ENCODE data around the gene GIPC1. TPM values are rescaled to one million over a fixed set of nuclear protein-coding genes. Genes with fewer than 3 reads are reported as not detected.

Gene GIPC1
- total and polyA plus RNA-seq, 2 of the 4 experiments (the other 2 are of a cell fraction): 74.2 to 133 TPM

DNA sequence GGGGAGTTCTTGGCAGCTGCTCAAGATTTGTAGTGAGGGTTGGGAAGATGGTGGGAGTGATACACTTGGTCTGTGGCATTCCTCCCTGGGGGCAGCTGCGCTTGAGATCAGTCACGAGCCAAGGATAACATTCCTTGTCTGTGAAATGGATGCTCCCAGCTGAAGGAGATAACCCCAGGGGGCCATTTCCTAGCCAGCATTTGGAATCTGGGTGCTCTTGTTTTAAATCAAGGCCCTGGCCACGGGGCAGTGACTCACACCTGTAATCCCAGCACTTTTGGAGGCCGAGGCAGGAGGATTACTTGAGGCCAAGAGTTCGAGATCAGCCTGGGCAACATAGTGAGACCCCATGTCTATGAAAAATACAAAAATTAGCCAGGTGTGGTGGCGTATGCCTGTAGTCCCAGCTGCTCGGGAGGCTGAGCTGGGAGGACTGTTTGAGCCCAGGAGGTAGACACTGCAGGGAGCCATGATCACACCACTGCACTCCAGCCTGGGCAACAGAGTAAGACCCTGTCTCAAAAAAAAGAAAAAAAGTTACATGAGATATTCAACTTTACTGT lies 58.3 kb downstream of the GIPC1 start:
- Histone ChIP-seq H2AK5ac (ENCODE audit: low read depth, low read length) (no peak overlapping the region), H2BK5ac (ENCODE audit: low read depth, low read length, poor library complexity, severe bottlenecking) (no peak overlapping the region), H3K27me3 (ENCODE audit: control insufficient read depth, insufficient read depth, low read length) (no peaks in the 10 kb centered on the region), H3K4me3 (ENCODE audit: insufficient read depth, low read depth, low read length) (no peak overlapping the region), H3K79me1 (ENCODE audit: low read depth in 1 of 2, low read length in 2 of 2) (peaks cover 26 to 79% of the 10 kb centered on the region in 2 experiments), H2BK120ac (ENCODE audit: low read depth, low read length) (no peak overlapping the region), H2AFZ (replicated peaks; ENCODE audit: low read length, poor library complexity) (no peak overlapping the region), H3K36me3 (ENCODE audit: control insufficient read depth, insufficient read depth, low read length) (peaks cover 14% of the 10 kb centered on the region), H3K4me1 (ENCODE audit: control insufficient read depth, insufficient read depth, low read length) (peaks cover 18% of the 10 kb centered on the region), H3K14ac (replicated peaks; ENCODE audit: low read depth, low read length) (no peak overlapping the region), H4K5ac (ENCODE audit: low read depth, low read length) (no peak overlapping the region), H3K9ac (ENCODE audit: low read depth, low read length) (no peak overlapping the region), H3K9me1 (ENCODE audit: insufficient read depth, low read length) (peaks cover 22% of the 10 kb centered on the region), H4K20me1 (ENCODE audit: insufficient read depth, low read length) (peaks cover 23% of the 10 kb centered on the region), H3K18ac (ENCODE audit: low read depth, low read length) (no peak overlapping the region), H3K4me2 (ENCODE audit: low read depth, low read length) (no peak overlapping the region), H2AK9ac (replicated peaks; ENCODE audit: low read depth, low read length, poor library complexity) (no peak overlapping the region), H2BK15ac (ENCODE audit: low read depth, low read length) (no peak overlapping the region), H3K56ac (ENCODE audit: extremely low read depth, insufficient read depth, low read length) (no peak overlapping the region), H3K4ac (ENCODE audit: low read depth, low read length) (no peak overlapping the region), H3K27ac (ENCODE audit: insufficient read depth, low read length) (no peak overlapping the region), H4K91ac (ENCODE audit: insufficient read depth, low read depth, low read length) (no peak overlapping the region), H3K9me3 (ENCODE audit: control insufficient read depth, insufficient read depth, low read length) (no peaks in the 10 kb centered on the region), H2BK20ac (ENCODE audit: low read depth, low read length) (no peak overlapping the region), H4K8ac (ENCODE audit: low read depth in 2 of 2, low read length in 2 of 2) (no peak overlapping the region), H3K23ac (ENCODE audit: low read depth, low read length) (no peak overlapping the region)
- in situ Hi-C loops (cut with MboI; ENCODE audit: low sequenced_read_pairs): no loop called here
- no peak for DNase-seq
- intact Hi-C loops (cut with micrococcal nuclease): no loop called here
- POLR2A ChIA-PET (ENCODE audit: unreplicated experiment): no interaction called here
- TF ChIP-seq FOS (IDR thresholded peaks at IDR 0.05; ENCODE audit: low read depth, low read length) (no peak), POLR2A (IDR thresholded peaks at IDR 0.05; ENCODE audit: low read depth, low read length) (no peak), MAFK (IDR thresholded peaks at IDR 0.05; ENCODE audit: low read depth, low read length) (no peak), SMC3 (IDR thresholded peaks at IDR 0.05; ENCODE audit: low read depth, low read length) (no peak), MAZ (IDR thresholded peaks at IDR 0.05; ENCODE audit: borderline replicate concordance, low read depth, low read length) (no peak), CHD1 (IDR thresholded peaks at IDR 0.05; ENCODE audit: low read depth, low read length) (no peak), BHLHE40 (IDR thresholded peaks at IDR 0.05; ENCODE audit: low read depth, low read length) (no peak), NFE2L2 (IDR thresholded peaks at IDR 0.05; ENCODE audit: low read depth, low read length) (no peak), USF2 (IDR thresholded peaks at IDR 0.05; ENCODE audit: low read depth, low read length) (no peak), CEBPB (IDR thresholded peaks at IDR 0.05; ENCODE audit: low read depth, low read length) (no peak), RFX5 (IDR thresholded peaks at IDR 0.05; ENCODE audit: low read depth, low read length) (no peak)
- dilution Hi-C loops (cut with HindIII; ENCODE audit: low sequenced_read_pairs, unreplicated experiment): no loop called here
- 96% methylated on average over 4 of the region's 7 CpGs; no CpG with 5 or more reads in 1 of the 2 experiments for WGBS, 2 experiments (ENCODE audit: extremely low coverage in 2 of 2, insufficient read length in 1 of 2)
- CTCF ChIA-PET: no interaction called here
- no peak for ATAC-seq (ENCODE audit: low read depth)
- BruUV-seq (replicated peaks): no TSS peak
